Activated CD4-positive, alpha-beta T cell treated with anti-CD3 and anti-CD28 coated beads for 24 hours (primary cell): ENCODE results near the gene C2orf81.

Experiments used
- DNase-seq, 2 donors: peaks; one replicate each; pipeline ENCODE4 v3.0.0-alpha.2; 2020; ENCODE audit warnings: low read depth in 2 of 2

C2orf81 gene

GRCh38 chr2:74391209-74391579 lies 30.2 kb downstream of the C2orf81 start:
- DNase-seq, result no peak

- DNase-seq, result no peak
Measured at GRCh38 chr2:74390606-74391005, 30.8 kb downstream of the C2orf81 start.

GRCh38 chr2:74387346-74387745 lies 34.1 kb downstream of the C2orf81 start:
- no peak for DNase-seq

GRCh38 chr2:74385396-74385795 lies 36.0 kb downstream of the C2orf81 start:
- no peak for DNase-seq

GRCh38 chr2:74384051-74384450 lies 37.4 kb downstream of the C2orf81 start:
- DNase-seq, result no peak

GRCh38 chr2:74383254-74383653 lies 38.2 kb downstream of the C2orf81 start:
- DNase-seq, result no peak

GRCh38 chr2:74381751-74382150 lies 39.7 kb downstream of the C2orf81 start:
- DNase-seq, result no peak

- DNase-seq, result no peak
Measured at GRCh38 chr2:74379851-74380789, 41.3 kb downstream of the C2orf81 start, which contains the start of gene DCTN1. Gene DCTN1 (minus strand): TSS chr2:74380311. CDS start chr2:74380037, 274 bp downstream.

- DNase-seq, result no peak
Measured at GRCh38 chr2:74378007-74378406, 43.4 kb downstream of the C2orf81 start.

- no peak for DNase-seq
Measured at GRCh38 chr2:74375838-74376237, 45.6 kb downstream of the C2orf81 start.

- DNase-seq, result no peak
Measured at GRCh38 chr2:74374509-74375205, 46.8 kb downstream of the C2orf81 start.

GRCh38 chr2:74373985-74374384 lies 47.4 kb downstream of the C2orf81 start:
- no peak for DNase-seq

- DNase-seq, result no peak
Measured at GRCh38 chr2:74373221-74373676, 48.2 kb downstream of the C2orf81 start.

- no peak for DNase-seq
Measured at GRCh38 chr2:74372674-74373073, 48.7 kb downstream of the C2orf81 start.

- no peak for DNase-seq
Measured at GRCh38 chr2:74371421-74371820, 50.0 kb downstream of the C2orf81 start.

- no peak for DNase-seq
Measured at GRCh38 chr2:74369976-74370375, 51.4 kb downstream of the C2orf81 start.

- DNase-seq, result no peak
Measured at GRCh38 chr2:74368499-74368898, 52.9 kb downstream of the C2orf81 start.

- no peak for DNase-seq
Measured at GRCh38 chr2:74367789-74368188, 53.6 kb downstream of the C2orf81 start.

GRCh38 chr2:74366036-74366435 lies 55.4 kb downstream of the C2orf81 start:
- no peak for DNase-seq

GRCh38 chr2:74364533-74365505 lies 56.6 kb downstream of the C2orf81 start:
- DNase-seq, result no peak
